GM18867 (cell line): ENCODE results near the gene AMD1.
"Not testable (repeated sequence)": the region's sequence is repeated elsewhere in the genome, so short reads cannot be mapped to it uniquely, and the experiment has no call there.

Source experiments
- ATAC-seq: cut with Tn5 transposase; IDR thresholded peaks from one replicate; pipeline ENCODE4 v1.9.1; 2021; ENCODE audit warnings: mild to moderate bottlenecking, moderate library complexity; ENCODE audit not compliant: unreplicated experiment

The AMD1 gene

GRCh38 chr6:110873981-110874879, at the start of gene AMD1:
Gene AMD1, plus strand, starts transcription at chr6:110874785. Its CDS starts 321 bp downstream, at chr6:110875106.
- ATAC-seq = peak; percentile 69

GRCh38 chr6:110826236-110827129, 48.1 kb upstream of the AMD1 start:
- no peak for ATAC-seq

- no peak for ATAC-seq
Measured at GRCh38 chr6:110828396-110828795, 46.2 kb upstream of the AMD1 start.

GRCh38 chr6:110831405-110831804, 43.2 kb upstream of the AMD1 start:
- ATAC-seq = no peak

- ATAC-seq = no peak
Measured at GRCh38 chr6:110833831-110834230, 40.8 kb upstream of the AMD1 start.

- ATAC-seq = not testable (repeated sequence)
Measured at GRCh38 chr6:110835751-110836150, 38.8 kb upstream of the AMD1 start.

- no peak for ATAC-seq
Measured at GRCh38 chr6:110841266-110841665, 33.3 kb upstream of the AMD1 start.

- ATAC-seq = no peak
Measured at GRCh38 chr6:110849781-110850180, 24.8 kb upstream of the AMD1 start.

GRCh38 chr6:110852773-110853172, 21.8 kb upstream of the AMD1 start:
- ATAC-seq = no peak

GRCh38 chr6:110853754-110854477, 20.7 kb upstream of the AMD1 start:
- no peak for ATAC-seq

- ATAC-seq = no peak
Measured at GRCh38 chr6:110856296-110856695, 18.3 kb upstream of the AMD1 start.

- no peak for ATAC-seq
Measured at GRCh38 chr6:110858016-110858415, 16.6 kb upstream of the AMD1 start.

GRCh38 chr6:110858562-110859214, 15.9 kb upstream of the AMD1 start:
- ATAC-seq = no peak

GRCh38 chr6:110859335-110859792, 15.2 kb upstream of the AMD1 start:
- ATAC-seq = no peak

GRCh38 chr6:110864824-110865223, 9.8 kb upstream of the AMD1 start:
- ATAC-seq = no peak

GRCh38 chr6:110874880-110875547, 429 bp downstream of the AMD1 start:
- peak; percentile 17 for ATAC-seq

- peak; percentile 18 for ATAC-seq
Measured at GRCh38 chr6:110875548-110876169, 1.1 kb downstream of the AMD1 start.

GRCh38 chr6:110876170-110876773, 1.7 kb downstream of the AMD1 start:
- ATAC-seq = peak; percentile 34
